HepG2 (cell line): ENCODE results near the gene ABTB2. TPM values are rescaled to one million over a fixed set of nuclear protein-coding genes. Genes with fewer than 3 reads are reported as not detected.

Experiments
- CBFB ChIP-seq: sonication (generic); formaldehyde crosslinking; IDR thresholded peaks from 2 replicates; pipeline ENCODE4 v1.4.0; 2020; ENCODE audit warnings: missing genetic modification reagents
- CEBPB ChIP-seq: IDR thresholded peaks from 2 replicates; pipeline ENCODE4 v1.6.1; 2011; ENCODE audit warnings: low read depth, low read length, improper control_type of control experiment, borderline replicate concordance
- FOSL2 ChIP-seq: sonication (generic); formaldehyde crosslinking; IDR thresholded peaks from 2 replicates; pipeline ENCODE4 v1.4.0; 2020; ENCODE audit warnings: missing genetic modification reagents
- HOMEZ ChIP-seq: IDR thresholded peaks from 2 replicates; pipeline ENCODE4 v1.6.1; 2016; ENCODE audit warnings: low read depth
- KLF9 ChIP-seq: IDR thresholded peaks from 2 replicates; pipeline ENCODE4 v1.6.1; 2016; ENCODE audit warnings: low read depth
- LRRFIP1 ChIP-seq: sonication (generic); formaldehyde crosslinking; conservative IDR thresholded peaks from 2 replicates; pipeline ENCODE4 v1.4.0; 2020; ENCODE audit warnings: missing genetic modification reagents
- MXD3 ChIP-seq: IDR thresholded peaks from 2 replicates; pipeline ENCODE4 v1.6.1; 2016; ENCODE audit warnings: mild to moderate bottlenecking, missing biosample characterization, missing genetic modification reagents
- NFE2L1 ChIP-seq: sonication (generic); formaldehyde crosslinking; IDR thresholded peaks from 2 replicates; pipeline ENCODE4 v1.4.0; 2020; ENCODE audit warnings: missing genetic modification reagents, mild to moderate bottlenecking, borderline replicate concordance
- NPAS2 ChIP-seq: sonication (generic); formaldehyde crosslinking; IDR thresholded peaks from 2 replicates; pipeline ENCODE4 v1.8.0; 2022; ENCODE audit warnings: mild to moderate bottlenecking, missing genetic modification reagents, borderline replicate concordance
- POGZ ChIP-seq: sonication (generic); formaldehyde crosslinking; IDR thresholded peaks from 2 replicates; pipeline ENCODE4 v1.4.0; 2020; ENCODE audit warnings: mild to moderate bottlenecking, missing genetic modification reagents
- PPARG ChIP-seq: conservative IDR thresholded peaks from 2 replicates; pipeline ENCODE4 v1.6.1; 2016; ENCODE audit warnings: missing biosample characterization, missing genetic modification reagents
- PRMT3 ChIP-seq: sonication (generic); formaldehyde crosslinking; IDR thresholded peaks from 2 replicates; pipeline ENCODE4 v1.8.1; 2022; ENCODE audit warnings: low read depth, mild to moderate bottlenecking, moderate library complexity, missing genetic modification reagents, borderline replicate concordance
- SNAI1 ChIP-seq: sonication (generic); formaldehyde crosslinking; IDR thresholded peaks from 2 replicates; pipeline ENCODE4 v1.5.0; 2020; ENCODE audit warnings: mild to moderate bottlenecking, missing genetic modification reagents, borderline replicate concordance
- SNAPC5 ChIP-seq: sonication (generic); formaldehyde crosslinking; IDR thresholded peaks from 2 replicates; pipeline ENCODE4 v1.8.1; 2023; ENCODE audit warnings: mild to moderate bottlenecking, missing genetic modification reagents, borderline replicate concordance
- ZFP41 ChIP-seq: sonication (generic); formaldehyde crosslinking; IDR thresholded peaks from 2 replicates; pipeline ENCODE4 v1.4.0; 2020; ENCODE audit warnings: mild to moderate bottlenecking, missing genetic modification reagents, borderline replicate concordance
- ZIK1 ChIP-seq: sonication (generic); formaldehyde crosslinking; IDR thresholded peaks from 2 replicates; pipeline ENCODE4 v1.5.0; 2020; ENCODE audit warnings: mild to moderate bottlenecking, low read depth, missing genetic modification reagents, borderline replicate concordance
- ZKSCAN5 ChIP-seq: sonication (generic); formaldehyde crosslinking; IDR thresholded peaks from 2 replicates; pipeline ENCODE4 v1.5.1; 2020; ENCODE audit warnings: mild to moderate bottlenecking, missing genetic modification reagents
- ZMYM2 ChIP-seq: sonication (generic); formaldehyde crosslinking; IDR thresholded peaks from 2 replicates; pipeline ENCODE4 v1.8.0; 2022; ENCODE audit warnings: mild to moderate bottlenecking, missing genetic modification reagents
- ZNF101 ChIP-seq: sonication (generic); formaldehyde crosslinking; IDR thresholded peaks from 2 replicates; pipeline ENCODE4 v1.4.0; 2020; ENCODE audit warnings: mild to moderate bottlenecking, low read depth, missing genetic modification reagents, borderline replicate concordance
- ZNF431 ChIP-seq: sonication (generic); formaldehyde crosslinking; IDR thresholded peaks from 2 replicates; pipeline ENCODE4 v1.9.0; 2022; ENCODE audit warnings: missing genetic modification reagents, low read depth, mild to moderate bottlenecking, borderline replicate concordance
- ZNF563 ChIP-seq: sonication (generic); formaldehyde crosslinking; IDR thresholded peaks from 2 replicates; pipeline ENCODE4 v1.8.0; 2022; ENCODE audit warnings: mild to moderate bottlenecking, moderate library complexity, missing genetic modification reagents
- ZNF567 ChIP-seq: sonication (generic); formaldehyde crosslinking; IDR thresholded peaks from 2 replicates; pipeline ENCODE4 v1.8.1; 2023; ENCODE audit warnings: mild to moderate bottlenecking, missing genetic modification reagents, borderline replicate concordance
- ZNF607 ChIP-seq: sonication (generic); formaldehyde crosslinking; IDR thresholded peaks from 2 replicates; pipeline ENCODE4 v1.5.1; 2020; ENCODE audit warnings: missing genetic modification reagents, mild to moderate bottlenecking, borderline replicate concordance
- ZNF619 ChIP-seq: sonication (generic); formaldehyde crosslinking; IDR thresholded peaks from 2 replicates; pipeline ENCODE4 v1.4.0; 2020; ENCODE audit warnings: mild to moderate bottlenecking, missing genetic modification reagents
- ZUFSP ChIP-seq: sonication (generic); formaldehyde crosslinking; IDR thresholded peaks from 2 replicates; pipeline ENCODE4 v1.9.0; 2021; ENCODE audit warnings: missing genetic modification reagents, mild to moderate bottlenecking, borderline replicate concordance
- polyA plus RNA-seq, 8 experiments: library from polyadenylated mRNA; depleted of rRNA in 3 of 8; stranded (reverse) in 7 of 8; unstranded in 1 of 8; fragments of >200 nt; fragmentation: Illumina TruSeq in 4 of 8; extraction: Trizol in 4 of 8; gene quantifications; 2 replicates each; pipeline versions ENCODE4 v1.2.1 to v1.2.3, GENCODE V29; 2011 to 2016; ENCODE audit warnings: low read depth in 4 of 8, missing spikeins in 1 of 8, mixed read lengths in 1 of 8; ENCODE audit not compliant: insufficient read depth in 1 of 8
- total RNA-seq, 5 experiments: library from RNA; depleted of rRNA; stranded (reverse); fragments of >200 nt; fragmentation: Illumina TruSeq; extraction: Trizol; gene quantifications; 2 replicates each; pipeline ENCODE4 v1.2.3, GENCODE V29; 2016; ENCODE audit warnings: low read depth in 1 of 5

The ABTB2 gene
- total and polyA plus RNA-seq, 2 of the 13 experiments (the other 11 are each of a cell fraction or from before 2014, with no cell fraction given) = 5.1 to 15.4 TPM

GRCh38 chr11:34364102-34364501 is 6.3 kb upstream of the ABTB2 start (continued):
- TF ChIP-seq LRRFIP1 (no peak), ZNF619 (CRISPR knock-in tag) (no peak), CEBPB (no peak), ZNF431 (CRISPR knock-in tag) (no peak), ZNF567 (CRISPR knock-in tag) (no peak), ZIK1 (CRISPR knock-in tag) (no peak), CBFB (CRISPR knock-in tag) (no peak), ZNF101 (CRISPR knock-in tag) (no peak), NFE2L1 (no peak), HOMEZ (CRISPR knock-in tag) (no peak), ZNF607 (no peak), POGZ (no peak), ZKSCAN5 (CRISPR knock-in tag) (no peak), PRMT3 (CRISPR knock-in tag) (no peak), ZUFSP (CRISPR knock-in tag) (no peak), MXD3 (CRISPR knock-in tag) (no peak), NPAS2 (no peak), ZFP41 (CRISPR knock-in tag) (no peak), SNAI1 (no peak), SNAPC5 (CRISPR knock-in tag) (no peak), PPARG (CRISPR knock-in tag) (peak; percentile 66; the same call in 1 of the 2 replicates), ZMYM2 (CRISPR knock-in tag) (no peak), KLF9 (CRISPR knock-in tag) (no peak), ZNF563 (CRISPR knock-in tag) (no peak), FOSL2 (CRISPR knock-in tag) (peak; percentile 59)
